Measurements from ENCODE around the gene HAT1.

DNA sequence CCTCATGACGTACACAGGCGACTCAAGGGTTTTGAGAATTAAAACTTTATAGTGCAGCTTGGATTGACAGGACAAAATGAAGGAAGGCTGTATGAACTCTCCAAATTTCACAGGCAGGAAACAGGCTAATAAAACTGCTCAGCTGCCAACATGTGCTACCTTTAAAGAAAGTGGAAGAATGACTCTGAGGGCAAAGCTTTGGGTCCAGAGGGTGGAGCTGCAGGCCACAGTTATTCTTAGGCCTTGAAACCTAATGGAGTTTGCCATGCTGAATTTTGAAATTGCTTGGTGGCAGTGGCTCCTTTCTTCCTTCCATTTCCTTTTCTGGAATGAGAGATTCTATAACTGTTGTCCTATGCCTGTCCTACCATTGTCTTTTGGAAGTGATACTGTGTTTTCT is 34.8 kb downstream of the HAT1 start:
- TF ChIP-seq, protein P1, sequence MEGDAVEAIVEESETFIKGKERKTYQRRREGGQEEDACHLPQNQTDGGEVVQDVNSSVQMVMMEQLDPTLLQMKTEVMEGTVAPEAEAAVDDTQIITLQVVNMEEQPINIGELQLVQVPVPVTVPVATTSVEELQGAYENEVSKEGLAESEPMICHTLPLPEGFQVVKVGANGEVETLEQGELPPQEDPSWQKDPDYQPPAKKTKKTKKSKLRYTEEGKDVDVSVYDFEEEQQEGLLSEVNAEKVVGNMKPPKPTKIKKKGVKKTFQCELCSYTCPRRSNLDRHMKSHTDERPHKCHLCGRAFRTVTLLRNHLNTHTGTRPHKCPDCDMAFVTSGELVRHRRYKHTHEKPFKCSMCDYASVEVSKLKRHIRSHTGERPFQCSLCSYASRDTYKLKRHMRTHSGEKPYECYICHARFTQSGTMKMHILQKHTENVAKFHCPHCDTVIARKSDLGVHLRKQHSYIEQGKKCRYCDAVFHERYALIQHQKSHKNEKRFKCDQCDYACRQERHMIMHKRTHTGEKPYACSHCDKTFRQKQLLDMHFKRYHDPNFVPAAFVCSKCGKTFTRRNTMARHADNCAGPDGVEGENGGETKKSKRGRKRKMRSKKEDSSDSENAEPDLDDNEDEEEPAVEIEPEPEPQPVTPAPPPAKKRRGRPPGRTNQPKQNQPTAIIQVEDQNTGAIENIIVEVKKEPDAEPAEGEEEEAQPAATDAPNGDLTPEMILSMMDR (conservative IDR thresholded peaks at IDR 0.05; ENCODE audit: low read length) = peak; percentile 80
- no peak for TF ChIP-seq EZH2phosphoT487 (IDR thresholded peaks at IDR 0.05; ENCODE audit: borderline replicate concordance)

Measured in Loucy (cell line).